GM04503 (cell line): ENCODE data around the gene VASP.
"Not testable (repeated sequence)": the region's sequence is repeated elsewhere in the genome, so short reads cannot be mapped to it uniquely, and the experiment has no call there.

Source experiments
- DNase-seq: peaks from one replicate; pipeline ENCODE4 v3.0.0-alpha.2; 2012; ENCODE audit warnings: low read depth

VASP gene

GRCh38 chr19:45497791-45498190, 9.5 kb upstream of the VASP start:
- no peak for DNase-seq

DNA sequence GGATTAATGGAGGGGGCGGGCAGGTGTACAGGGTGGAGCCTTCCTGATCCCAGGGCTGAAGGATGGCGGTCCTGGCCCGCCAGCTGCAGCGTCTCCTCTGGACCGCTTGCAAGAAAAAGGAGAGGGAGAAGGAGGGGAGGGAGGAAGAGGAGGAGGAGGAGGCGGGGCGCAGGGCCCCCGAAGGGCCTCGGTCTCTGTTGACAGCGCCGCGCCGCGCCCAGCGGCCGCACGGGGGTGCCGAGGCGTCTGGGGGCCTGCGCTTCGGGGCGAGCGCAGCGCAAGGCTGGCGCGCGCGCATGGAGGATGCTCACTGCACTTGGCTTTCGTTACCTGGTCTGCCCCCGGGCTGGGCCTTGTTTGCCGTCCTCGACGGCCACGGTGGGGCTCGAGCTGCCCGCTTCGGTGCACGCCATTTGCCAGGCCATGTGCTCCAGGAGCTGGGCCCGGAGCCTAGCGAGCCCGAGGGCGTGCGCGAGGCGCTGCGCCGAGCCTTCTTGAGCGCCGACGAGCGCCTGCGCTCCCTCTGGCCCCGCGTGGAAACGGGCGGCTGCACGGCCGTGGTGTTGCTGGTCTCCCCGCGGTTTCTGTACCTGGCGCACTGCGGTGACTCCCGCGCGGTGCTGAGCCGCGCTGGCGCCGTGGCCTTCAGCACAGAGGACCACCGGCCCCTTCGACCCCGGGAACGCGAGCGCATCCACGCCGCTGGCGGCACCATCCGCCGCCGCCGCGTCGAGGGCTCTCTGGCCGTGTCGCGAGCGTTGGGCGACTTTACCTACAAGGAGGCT, 8.7 kb upstream of the VASP start, which contains the start of gene PPM1N:
Gene PPM1N (plus strand): TSS at position 33 of the 785 bp plus-strand sequence. CDS start 30 bp downstream, at position 63.
- DNase-seq = no peak

DNA sequence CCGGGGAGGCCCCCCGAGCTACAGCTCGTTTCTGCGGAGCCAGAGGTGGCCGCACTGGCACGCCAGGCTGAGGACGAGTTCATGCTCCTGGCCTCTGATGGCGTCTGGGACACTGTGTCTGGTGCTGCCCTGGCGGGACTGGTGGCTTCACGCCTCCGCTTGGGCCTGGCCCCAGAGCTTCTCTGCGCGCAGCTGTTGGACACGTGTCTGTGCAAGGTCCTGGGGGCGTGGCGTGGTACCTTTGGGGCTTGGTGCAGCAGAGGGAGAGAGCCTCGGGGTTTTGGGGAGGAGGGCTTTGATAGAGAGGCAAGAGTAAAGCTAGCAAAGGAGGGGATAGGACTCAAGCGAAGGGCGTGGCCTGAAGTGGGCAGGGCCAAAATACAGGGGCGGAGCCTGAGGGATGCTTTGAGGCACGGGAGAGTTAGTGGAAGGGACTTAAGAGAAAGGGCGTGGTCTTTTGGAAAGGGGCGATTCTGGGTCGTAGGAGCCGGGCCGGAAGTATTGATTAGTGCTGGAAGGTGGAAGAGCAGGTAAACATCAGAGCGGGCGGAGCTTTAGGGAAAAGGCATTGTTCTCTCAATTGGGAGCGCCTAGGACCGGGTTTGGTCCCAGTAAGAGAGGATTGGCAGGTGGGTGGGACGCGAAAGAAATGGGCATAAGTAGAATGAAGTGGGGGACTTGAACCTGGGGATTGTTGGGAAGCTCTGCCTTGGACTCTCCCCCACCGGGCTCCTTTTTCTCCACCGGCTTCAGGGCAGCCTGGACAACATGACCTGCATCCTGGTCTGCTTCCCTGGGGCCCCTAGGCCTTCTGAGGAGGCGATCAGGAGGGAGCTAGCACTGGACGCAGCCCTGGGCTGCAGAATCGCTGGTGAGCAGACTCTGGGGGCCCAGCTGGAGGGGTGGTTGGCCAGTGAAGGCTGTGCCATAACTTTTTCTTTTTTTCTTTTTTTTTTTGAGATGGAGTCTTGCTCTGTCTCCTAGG, 7.8 kb upstream of the VASP start:
- no peak for DNase-seq

DNA sequence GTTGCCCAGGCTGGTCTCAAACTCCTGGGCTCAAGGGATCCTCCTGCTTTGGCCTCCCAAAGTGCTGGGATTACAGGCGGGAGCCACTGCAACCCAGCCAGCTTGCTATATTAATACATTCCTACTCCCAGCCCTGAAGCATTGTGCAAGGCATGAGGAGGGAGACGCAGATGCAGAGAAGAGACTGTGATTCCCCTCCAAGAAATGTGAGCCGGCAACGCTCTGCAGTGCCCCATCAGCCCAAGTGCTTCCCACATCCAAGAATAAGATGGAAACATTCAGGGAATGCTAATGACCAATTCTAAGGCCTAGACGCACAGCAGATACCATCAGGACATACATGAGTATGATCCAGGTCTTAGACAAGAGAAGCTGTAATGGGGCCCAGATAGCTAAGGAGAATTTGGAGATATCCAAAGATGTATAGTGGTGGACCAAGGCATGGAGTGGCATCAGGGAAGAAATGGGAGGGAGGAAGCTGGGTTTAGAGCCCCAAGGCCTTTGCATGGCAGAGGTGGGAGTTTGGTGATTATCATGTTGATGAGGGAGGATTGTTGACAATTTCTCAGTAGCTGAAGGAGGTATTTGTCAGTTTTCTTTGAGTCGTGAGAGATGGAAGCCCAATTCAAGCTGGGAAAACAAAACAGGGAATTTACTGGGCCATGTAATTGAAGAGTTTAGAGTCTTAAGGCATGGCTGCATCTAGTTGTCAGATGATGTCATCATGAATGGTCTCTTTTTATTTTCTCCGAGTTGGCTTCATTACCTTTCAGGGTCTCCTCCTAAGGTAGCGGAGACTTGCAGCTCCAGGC, 6.2 kb upstream of the VASP start:
- DNase-seq = no peak

DNA sequence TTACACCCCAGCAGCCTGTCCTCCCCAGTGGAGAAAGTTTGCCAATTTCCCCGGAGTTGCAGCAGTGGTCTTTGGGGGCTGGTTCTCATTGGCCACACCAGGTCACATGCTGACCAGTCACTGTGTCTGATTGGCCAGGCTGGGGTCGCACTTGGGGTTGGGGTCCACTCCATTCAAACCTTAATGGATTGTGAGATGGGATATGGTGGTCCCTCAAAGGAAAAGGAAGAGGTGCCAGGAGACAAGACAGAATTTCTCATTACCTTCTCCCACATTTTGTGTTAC, 5.6 kb upstream of the VASP start:
- DNase-seq = no peak

- DNase-seq = no peak
These were observed 5.2 kb upstream of the VASP start for GRCh38 chr19:45502111-45502510.

GRCh38 chr19:45503909-45504308, 3.4 kb upstream of the VASP start:
- no peak for DNase-seq

GRCh38 chr19:45505151-45505995, 1.9 kb upstream of the VASP start:
- no peak for DNase-seq

- DNase-seq = no peak
These were observed 1.4 kb upstream of the VASP start for GRCh38 chr19:45505996-45506245.

DNA sequence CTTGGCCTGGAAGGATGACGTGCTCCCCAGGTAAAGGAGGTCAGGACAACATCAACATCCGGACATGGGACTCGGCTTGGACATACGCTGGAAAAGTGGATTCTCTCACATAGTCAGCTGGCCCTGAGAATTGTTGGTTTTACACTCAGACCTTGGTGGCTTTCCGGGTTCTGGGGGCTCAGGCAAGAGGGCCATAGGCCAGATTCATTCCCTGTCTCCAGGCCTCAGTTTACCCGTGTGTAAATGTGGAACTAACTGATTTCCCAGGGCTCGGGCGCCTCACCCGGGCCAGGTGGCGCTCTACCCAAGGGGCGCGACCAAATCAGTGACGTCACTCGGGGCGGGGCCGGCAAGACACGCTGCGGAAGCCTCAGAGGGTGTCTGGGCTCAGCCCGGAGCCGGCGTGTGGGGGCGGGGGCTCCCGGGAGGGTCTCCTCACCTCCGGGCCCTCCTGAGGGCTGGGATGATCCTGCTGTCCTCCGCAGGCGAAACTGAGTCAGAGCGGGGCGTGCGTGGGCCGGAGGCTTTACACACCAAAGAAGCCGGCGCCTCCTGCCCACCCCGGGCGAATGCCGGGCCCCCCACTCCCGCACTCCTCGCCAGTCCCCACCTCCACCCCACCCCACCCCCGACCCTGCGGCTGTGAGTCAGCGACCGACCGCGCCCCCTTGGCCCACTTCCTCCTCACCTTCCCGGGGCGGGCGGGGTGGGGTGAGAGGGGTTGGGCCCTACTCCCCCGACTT, 862 bp upstream of the VASP start:
- no peak for DNase-seq

DNA sequence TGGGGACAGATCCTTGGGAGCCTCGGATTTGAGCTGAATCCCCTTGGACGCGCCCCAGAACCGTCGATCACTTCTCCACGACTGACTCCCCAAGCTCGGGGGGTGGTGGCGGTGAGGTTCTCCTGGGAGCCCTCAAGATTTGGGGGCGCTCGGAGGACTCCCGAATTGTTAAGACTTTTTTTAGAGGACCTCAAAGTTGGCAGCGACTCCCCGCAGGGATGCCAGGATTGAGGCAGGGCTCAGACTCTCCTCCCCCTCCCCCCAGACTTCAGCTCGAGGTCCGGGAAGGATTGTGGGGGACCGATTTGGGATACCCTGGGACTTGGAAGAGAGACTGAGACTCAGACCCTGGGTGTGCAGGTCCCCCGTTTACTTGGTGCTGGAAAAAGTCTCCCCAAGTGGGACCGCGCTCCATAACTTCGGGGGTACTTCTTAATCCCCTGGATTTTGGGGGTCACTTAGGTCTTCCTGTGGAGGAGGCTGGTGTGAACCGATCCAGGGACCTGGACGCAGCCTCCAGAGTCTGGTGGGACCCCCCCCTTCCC, 665 bp downstream of the VASP start:
- no peak for DNase-seq

GRCh38 chr19:45508417-45508860, 1.2 kb downstream of the VASP start:
- DNase-seq = no peak

DNA sequence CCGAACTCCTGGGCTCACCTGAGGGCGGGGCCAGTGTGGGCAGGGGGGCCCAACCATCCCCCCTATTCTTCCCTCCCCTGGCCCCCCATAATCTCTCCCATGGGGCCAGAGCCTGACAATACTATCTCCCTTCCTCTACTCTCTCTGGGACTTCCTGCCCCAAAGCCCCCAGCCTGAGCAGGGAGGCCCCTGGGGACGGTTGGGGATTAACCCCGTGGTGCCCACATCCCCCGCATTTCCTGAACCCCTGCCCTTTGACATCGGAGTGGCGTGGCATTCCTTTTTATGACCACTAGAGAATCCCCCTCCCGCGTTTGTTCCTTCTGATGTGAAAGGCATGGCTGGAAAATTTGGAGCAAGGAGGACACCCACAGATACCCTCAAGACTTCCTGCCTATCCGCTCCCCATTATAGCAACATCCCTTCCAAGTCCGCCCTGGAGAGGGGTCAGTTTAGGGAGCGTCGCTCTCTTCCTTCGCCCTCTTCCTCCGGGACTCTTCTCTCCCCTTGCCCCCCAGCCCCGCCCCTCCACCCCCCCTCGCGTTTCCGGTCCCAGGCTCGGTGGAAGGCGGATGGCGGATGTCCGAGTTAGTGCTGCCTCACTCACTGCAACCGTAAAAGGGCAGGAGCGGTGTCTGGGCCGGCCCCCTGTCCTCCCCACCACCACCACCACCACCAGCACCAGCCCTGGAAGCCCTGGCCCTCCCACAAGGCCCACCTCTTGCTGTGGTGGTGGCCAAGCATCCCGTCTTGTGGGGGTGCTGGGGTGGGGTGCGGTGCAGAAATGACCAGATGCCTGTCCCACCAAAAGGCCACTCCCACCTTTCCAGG, 1.8 kb downstream of the VASP start:
- no peak for DNase-seq

- no peak for DNase-seq
These were observed 2.4 kb downstream of the VASP start for GRCh38 chr19:45509692-45510015.

DNA sequence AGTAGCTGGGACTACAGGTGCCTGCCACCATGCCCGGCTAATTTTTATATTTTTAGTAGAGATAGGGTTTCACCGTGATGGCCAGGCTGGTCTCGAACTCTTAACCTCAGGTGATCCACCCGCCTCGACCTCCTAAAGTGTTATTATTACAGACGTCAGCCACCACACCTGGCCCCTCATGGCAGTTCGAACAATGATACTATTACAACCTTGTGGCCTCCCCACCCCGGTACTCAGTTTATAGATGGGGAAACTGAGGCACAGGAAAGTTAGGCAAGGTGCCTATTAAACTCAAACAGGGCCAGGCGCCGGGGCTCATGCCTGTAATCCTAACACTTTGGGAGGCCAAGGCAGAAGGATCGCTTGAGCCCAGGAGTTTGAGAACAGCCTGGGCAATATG, 3.1 kb downstream of the VASP start:
- not testable (repeated sequence) for DNase-seq

GRCh38 chr19:45511074-45511473, 3.8 kb downstream of the VASP start:
- DNase-seq = no peak

- no peak for DNase-seq
These were observed 5.7 kb downstream of the VASP start for GRCh38 chr19:45512881-45513483.

GRCh38 chr19:45514376-45515051, 7.2 kb downstream of the VASP start:
- no peak for DNase-seq

- DNase-seq = no peak
These were observed 7.9 kb downstream of the VASP start for GRCh38 chr19:45515081-45515624.
